Hematopoietic multipotent progenitor cell treated with erythropoietin and hydrocortisone succinate and interleukin-3 and kit ligand, for 15 days (in vitro differentiated cells): Measurements from ENCODE around the gene LAMA5.

Experiments
- DNase-seq: peaks from one replicate; pipeline ENCODE4 v3.0.0-alpha.2; 2015; ENCODE audit warnings: low spot score

Gene LAMA5

GRCh38 chr20:62267543-62267942 lies 99.6 kb downstream of the LAMA5 start:
- no peak for DNase-seq

GRCh38 chr20:62266851-62267250 lies 100.3 kb downstream of the LAMA5 start:
- DNase-seq = no peak

- DNase-seq = no peak
These were observed 100.8 kb downstream of the LAMA5 start for GRCh38 chr20:62266340-62266739.

GRCh38 chr20:62265365-62265764 lies 101.7 kb downstream of the LAMA5 start:
- DNase-seq = no peak

- no peak for DNase-seq
These were observed 103.7 kb downstream of the LAMA5 start for GRCh38 chr20:62263396-62263795.

- no peak for DNase-seq
These were observed 105.0 kb downstream of the LAMA5 start for GRCh38 chr20:62262064-62262463.

GRCh38 chr20:62259294-62259565 lies 107.9 kb downstream of the LAMA5 start:
- DNase-seq = no peak
